Stimulated activated CD4-positive, alpha-beta T cell treated with anti-CD3 and anti-CD28 coated beads, TNF-alpha, amount 100 ng/mL, for 24 hours (primary cell): ENCODE results near the gene MYO7B.

Experiments used
- DNase-seq, 3 experiments: peaks; one replicate each; pipeline ENCODE4 v3.0.0-alpha.2; 2020; ENCODE audit warnings: low read depth in 3 of 3

The MYO7B gene

GRCh38 chr2:127624756-127625571 lies 89.5 kb downstream of the MYO7B start:
- DNase-seq = no peak

- DNase-seq = no peak
These were observed 90.1 kb downstream of the MYO7B start for GRCh38 chr2:127625572-127625951.

GRCh38 chr2:127626175-127626574 lies 90.7 kb downstream of the MYO7B start:
- DNase-seq = no peak

GRCh38 chr2:127626917-127627739 lies 91.6 kb downstream of the MYO7B start:
- no peak for DNase-seq

GRCh38 chr2:127627740-127628571 lies 92.5 kb downstream of the MYO7B start:
- DNase-seq = no peak

- no peak for DNase-seq
These were observed 93.5 kb downstream of the MYO7B start for GRCh38 chr2:127628767-127629614.

GRCh38 chr2:127629637-127630036 lies 94.2 kb downstream of the MYO7B start:
- no peak for DNase-seq

- DNase-seq = no peak
These were observed 94.8 kb downstream of the MYO7B start for GRCh38 chr2:127630096-127630863.

GRCh38 chr2:127630864-127631540 lies 95.5 kb downstream of the MYO7B start:
- DNase-seq = no peak

- DNase-seq = no peak
These were observed 96.1 kb downstream of the MYO7B start for GRCh38 chr2:127631541-127631996.

- DNase-seq = no peak
These were observed 96.6 kb downstream of the MYO7B start for GRCh38 chr2:127631997-127632581.

- DNase-seq = no peak
These were observed 97.4 kb downstream of the MYO7B start for GRCh38 chr2:127632592-127633489.

GRCh38 chr2:127633556-127634065 lies 98.1 kb downstream of the MYO7B start:
- no peak for DNase-seq

GRCh38 chr2:127634066-127634617 lies 98.7 kb downstream of the MYO7B start:
- no peak for DNase-seq

GRCh38 chr2:127634626-127635379 lies 99.3 kb downstream of the MYO7B start:
- DNase-seq = no peak

- no peak for DNase-seq
These were observed 100.1 kb downstream of the MYO7B start for GRCh38 chr2:127635380-127636237.
